HEK293 (cell line): Measurements from ENCODE around the gene HCFC1.

Experiments
- CTCF ChIP-seq: fragments of 450-650 bp; formaldehyde crosslinking; IDR thresholded peaks from 2 replicates; pipeline ENCODE4 v1.5.1; 2016; ENCODE audit warnings: missing biosample characterization, missing genetic modification characterization
- HOXC10 ChIP-seq: sonication (generic); formaldehyde crosslinking; IDR thresholded peaks from 2 replicates; pipeline ENCODE4 v1.8.1; 2023; ENCODE audit warnings: mild to moderate bottlenecking, missing genetic modification reagents
- SP2 ChIP-seq: fragments of 450-650 bp; formaldehyde crosslinking; IDR thresholded peaks from 2 replicates; pipeline ENCODE4 v1.5.1; 2016; ENCODE audit warnings: missing biosample characterization, missing genetic modification characterization
- ZNF114 ChIP-seq: fragments of 450-650 bp; formaldehyde crosslinking; IDR thresholded peaks from 2 replicates; pipeline ENCODE4 v1.5.0; 2017; ENCODE audit warnings: missing biosample characterization, missing genetic modification characterization
- ZNF23 ChIP-seq: fragments of 450-650 bp; formaldehyde crosslinking; IDR thresholded peaks from 2 replicates; pipeline ENCODE4 v1.5.1; 2016; ENCODE audit warnings: missing biosample characterization, missing genetic modification characterization, borderline replicate concordance
- ZNF239 ChIP-seq: fragments of 450-650 bp; formaldehyde crosslinking; IDR thresholded peaks from 2 replicates; pipeline ENCODE4 v1.5.1; 2016; ENCODE audit warnings: missing biosample characterization, missing genetic modification characterization
- ZNF24 ChIP-seq: fragments of 450-650 bp; formaldehyde crosslinking; IDR thresholded peaks from 2 replicates; pipeline ENCODE4 v1.5.1; 2016; ENCODE audit warnings: missing biosample characterization, missing genetic modification characterization
- ZNF335 ChIP-seq: fragments of 450-650 bp; formaldehyde crosslinking; conservative IDR thresholded peaks from 2 replicates; pipeline ENCODE4 v1.5.1; 2016; ENCODE audit warnings: missing biosample characterization, missing genetic modification characterization
- ZNF37A ChIP-seq: fragments of 450-650 bp; IDR thresholded peaks from 2 replicates; pipeline ENCODE4 v1.5.1; 2018; ENCODE audit warnings: missing biosample characterization, missing genetic modification characterization
- ZNF404 ChIP-seq: fragments of 450-650 bp; formaldehyde crosslinking; IDR thresholded peaks from 2 replicates; pipeline ENCODE4 v1.5.1; 2017; ENCODE audit warnings: missing biosample characterization, missing genetic modification characterization
- ZNF510 ChIP-seq: fragments of 450-650 bp; formaldehyde crosslinking; IDR thresholded peaks from 2 replicates; pipeline ENCODE4 v1.5.1; 2018; ENCODE audit warnings: mild to moderate bottlenecking, missing genetic modification characterization, missing biosample characterization; ENCODE audit not compliant: insufficient replicate concordance
- ZNF513 ChIP-seq: fragments of 450-650 bp; IDR thresholded peaks from 2 replicates; pipeline ENCODE4 v1.5.1; 2018; ENCODE audit warnings: missing biosample characterization, missing genetic modification characterization
- ZNF768 ChIP-seq: fragments of 450-650 bp; formaldehyde crosslinking; IDR thresholded peaks from 2 replicates; pipeline ENCODE4 v1.5.1; 2018; ENCODE audit warnings: missing biosample characterization, mild to moderate bottlenecking, missing genetic modification characterization
- ZSCAN16 ChIP-seq: fragments of 450-650 bp; formaldehyde crosslinking; IDR thresholded peaks from 2 replicates; pipeline ENCODE4 v1.5.1; 2016; ENCODE audit warnings: missing biosample characterization, missing genetic modification characterization

- TF ChIP-seq CTCF (tag by site-specific recombination) = no peak
- TF ChIP-seq ZNF510 (tag by site-specific recombination) = no peak
- TF ChIP-seq ZNF768 (tag by site-specific recombination) = no peak
- TF ChIP-seq ZNF114 (tag by site-specific recombination) = no peak
- no peak for TF ChIP-seq HOXC10 (CRISPR knock-in tag)
- no peak for TF ChIP-seq ZNF513
- no peak for TF ChIP-seq SP2 (tag by site-specific recombination)
- TF ChIP-seq ZNF239 (tag by site-specific recombination) = no peak
- TF ChIP-seq ZNF335 (tag by site-specific recombination) = no peak
- TF ChIP-seq ZNF24 = no peak
- no peak for TF ChIP-seq ZNF23 (tag by site-specific recombination)
- no peak for TF ChIP-seq ZNF404 (tag by site-specific recombination)
- no peak for TF ChIP-seq ZSCAN16 (tag by site-specific recombination)
- no peak for TF ChIP-seq ZNF37A (tag by site-specific recombination)
These were observed 19.1 kb downstream of the HCFC1 start for GRCh38 chrX:153952373-153953026.
